GM18519 (cell line): ENCODE results near the gene MUC2.

Source experiments
- ATAC-seq: cut with Tn5 transposase; IDR thresholded peaks from one replicate; pipeline ENCODE4 v1.9.1; 2021; ENCODE audit warnings: mild to moderate bottlenecking, moderate library complexity; ENCODE audit not compliant: unreplicated experiment, low FRiP score

MUC2 gene

GRCh38 chr11:1050581-1051355 lies 23.9 kb upstream of the MUC2 start:
- no peak for ATAC-seq

- ATAC-seq, result no peak
Observed at GRCh38 chr11:1051356-1052132, 23.1 kb upstream of the MUC2 start.

- no peak for ATAC-seq
Observed at GRCh38 chr11:1052133-1053011, 22.3 kb upstream of the MUC2 start.

GRCh38 chr11:1053121-1053901 lies 21.4 kb upstream of the MUC2 start:
- ATAC-seq, result no peak

GRCh38 chr11:1054143-1055108 lies 20.2 kb upstream of the MUC2 start:
- ATAC-seq, result no peak

GRCh38 chr11:1055109-1055703 lies 19.5 kb upstream of the MUC2 start:
- no peak for ATAC-seq

- no peak for ATAC-seq
Observed at GRCh38 chr11:1055990-1056771, 18.5 kb upstream of the MUC2 start.

GRCh38 chr11:1057806-1058205 lies 16.9 kb upstream of the MUC2 start:
- no peak for ATAC-seq

- no peak for ATAC-seq
Observed at GRCh38 chr11:1059759-1060158, 14.9 kb upstream of the MUC2 start.

- no peak for ATAC-seq
Observed at GRCh38 chr11:1060410-1060809, 14.3 kb upstream of the MUC2 start.

GRCh38 chr11:1060852-1061616 lies 13.6 kb upstream of the MUC2 start:
- ATAC-seq, result no peak

GRCh38 chr11:1062075-1062820 lies 12.4 kb upstream of the MUC2 start:
- ATAC-seq, result no peak

GRCh38 chr11:1064167-1064566 lies 10.5 kb upstream of the MUC2 start:
- no peak for ATAC-seq

- ATAC-seq, result no peak
Observed at GRCh38 chr11:1067812-1068496, 6.7 kb upstream of the MUC2 start.

- no peak for ATAC-seq
Observed at GRCh38 chr11:1069740-1070139, 4.9 kb upstream of the MUC2 start.
